ENCODE measurements around the gene NCOA7. TPM values are rescaled to one million over a fixed set of nuclear protein-coding genes. Genes with fewer than 3 reads are reported as not detected.
"Not testable (repeated sequence)": the region's sequence is repeated elsewhere in the genome, so short reads cannot be mapped to it uniquely, and the experiment has no call there.

The NCOA7 gene
- total RNA-seq, 1 donor from 2014 or later, result 74.9 TPM

DNA sequence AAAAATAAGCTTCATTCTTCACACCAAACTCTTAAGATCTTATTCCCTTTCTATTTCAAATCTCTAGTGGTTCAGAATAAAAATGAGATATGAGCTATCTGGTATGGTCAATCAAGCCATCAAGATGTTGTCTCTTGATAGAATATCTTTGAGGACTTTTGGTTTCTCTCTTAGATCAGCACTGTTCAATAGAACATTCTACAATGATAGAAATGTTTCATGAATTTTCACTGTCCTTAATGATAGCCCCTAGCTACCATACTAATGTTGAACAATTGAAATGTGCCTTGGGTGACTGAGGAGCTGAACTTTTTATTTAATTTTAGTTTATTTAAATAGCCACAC, 141.7 kb downstream of the NCOA7 start:
- TF ChIP-seq, protein P1, sequence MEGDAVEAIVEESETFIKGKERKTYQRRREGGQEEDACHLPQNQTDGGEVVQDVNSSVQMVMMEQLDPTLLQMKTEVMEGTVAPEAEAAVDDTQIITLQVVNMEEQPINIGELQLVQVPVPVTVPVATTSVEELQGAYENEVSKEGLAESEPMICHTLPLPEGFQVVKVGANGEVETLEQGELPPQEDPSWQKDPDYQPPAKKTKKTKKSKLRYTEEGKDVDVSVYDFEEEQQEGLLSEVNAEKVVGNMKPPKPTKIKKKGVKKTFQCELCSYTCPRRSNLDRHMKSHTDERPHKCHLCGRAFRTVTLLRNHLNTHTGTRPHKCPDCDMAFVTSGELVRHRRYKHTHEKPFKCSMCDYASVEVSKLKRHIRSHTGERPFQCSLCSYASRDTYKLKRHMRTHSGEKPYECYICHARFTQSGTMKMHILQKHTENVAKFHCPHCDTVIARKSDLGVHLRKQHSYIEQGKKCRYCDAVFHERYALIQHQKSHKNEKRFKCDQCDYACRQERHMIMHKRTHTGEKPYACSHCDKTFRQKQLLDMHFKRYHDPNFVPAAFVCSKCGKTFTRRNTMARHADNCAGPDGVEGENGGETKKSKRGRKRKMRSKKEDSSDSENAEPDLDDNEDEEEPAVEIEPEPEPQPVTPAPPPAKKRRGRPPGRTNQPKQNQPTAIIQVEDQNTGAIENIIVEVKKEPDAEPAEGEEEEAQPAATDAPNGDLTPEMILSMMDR (IDR thresholded peaks at IDR 0.05), result no peak
- H3K9me3 Mint-ChIP-seq (ENCODE audit: low read depth), result peaks cover 5% of the 10 kb centered on the region
- H3K27me3 Mint-ChIP-seq (ENCODE audit: low read depth), result no peaks in the 10 kb centered on the region
- no peak overlapping the region for H3K4me3 Mint-ChIP-seq (ENCODE audit: unreplicated experiment)
- no peak overlapping the region for H3K27ac Mint-ChIP-seq (ENCODE audit: unreplicated experiment)
- DNase-seq (ENCODE audit: low spot score), result no peak
- H3K4me1 Mint-ChIP-seq (ENCODE audit: low read depth), result peaks cover 15% of the 10 kb centered on the region
- H3K36me3 Mint-ChIP-seq (ENCODE audit: low read depth), result peaks cover 23% of the 10 kb centered on the region

DNA sequence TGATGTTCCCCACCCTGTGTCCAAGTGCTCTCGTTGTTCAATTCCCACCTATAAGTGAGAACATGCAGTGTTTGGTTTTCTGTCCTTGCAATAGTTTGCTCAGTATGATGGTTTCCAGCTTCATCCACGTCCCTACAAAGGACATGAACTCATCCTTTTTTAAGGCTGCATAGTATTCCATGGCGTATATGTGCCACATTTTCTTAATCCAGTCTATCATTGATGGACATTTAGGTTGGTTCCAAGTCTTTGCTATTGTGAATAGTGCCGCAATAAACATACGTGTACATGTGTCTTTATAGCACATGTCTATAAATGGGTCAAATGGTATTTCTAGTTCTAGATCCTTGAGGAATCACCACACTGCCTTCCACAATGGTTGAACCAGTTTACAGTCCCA, 144.8 kb downstream of the NCOA7 start:
- not testable (repeated sequence) for H3K4me3 Mint-ChIP-seq (ENCODE audit: unreplicated experiment); H3K9me3 Mint-ChIP-seq (ENCODE audit: low read depth); DNase-seq (ENCODE audit: low spot score); H3K27ac Mint-ChIP-seq (ENCODE audit: unreplicated experiment); H3K27me3 Mint-ChIP-seq (ENCODE audit: low read depth)
- Mint-ChIP-seq H3K36me3 (ENCODE audit: low read depth) (peaks cover 12% of the 10 kb centered on the region), H3K4me1 (ENCODE audit: low read depth) (peaks cover 30% of the 10 kb centered on the region)

DNA sequence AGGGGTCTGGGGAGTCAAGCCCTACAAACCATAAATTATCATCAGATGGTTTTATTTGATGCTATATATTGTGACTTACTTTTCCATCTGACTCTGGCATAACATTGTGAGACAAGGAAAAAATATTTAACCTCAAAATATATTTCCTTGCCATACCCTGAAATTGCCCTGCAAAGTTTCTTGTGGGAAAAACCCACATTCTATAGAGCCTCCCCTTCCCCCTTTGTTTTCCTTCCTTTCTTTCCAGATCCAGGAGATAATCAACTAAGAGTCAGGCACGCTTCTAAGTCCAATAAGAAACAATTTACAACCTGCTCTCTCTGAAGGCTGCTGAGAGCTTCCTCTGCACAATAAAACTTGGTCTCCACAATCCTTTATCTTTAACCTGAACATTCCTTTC, 148.3 kb downstream of the NCOA7 start:
- peaks cover 50% of the 10 kb centered on the region for H3K4me1 Mint-ChIP-seq (ENCODE audit: low read depth)
- TF ChIP-seq, protein P1 (IDR thresholded peaks at IDR 0.05), result no peak
- H3K27me3 Mint-ChIP-seq (ENCODE audit: low read depth), result no peaks in the 10 kb centered on the region
- no peak overlapping the region for H3K4me3 Mint-ChIP-seq (ENCODE audit: unreplicated experiment)
- H3K36me3 Mint-ChIP-seq (ENCODE audit: low read depth), result no peaks in the 10 kb centered on the region
- no peak for DNase-seq (ENCODE audit: low spot score)
- H3K9me3 Mint-ChIP-seq (ENCODE audit: low read depth), result peaks cover 5% of the 10 kb centered on the region
- H3K27ac Mint-ChIP-seq (ENCODE audit: unreplicated experiment), result peak overlapping the region; percentile 46

DNA sequence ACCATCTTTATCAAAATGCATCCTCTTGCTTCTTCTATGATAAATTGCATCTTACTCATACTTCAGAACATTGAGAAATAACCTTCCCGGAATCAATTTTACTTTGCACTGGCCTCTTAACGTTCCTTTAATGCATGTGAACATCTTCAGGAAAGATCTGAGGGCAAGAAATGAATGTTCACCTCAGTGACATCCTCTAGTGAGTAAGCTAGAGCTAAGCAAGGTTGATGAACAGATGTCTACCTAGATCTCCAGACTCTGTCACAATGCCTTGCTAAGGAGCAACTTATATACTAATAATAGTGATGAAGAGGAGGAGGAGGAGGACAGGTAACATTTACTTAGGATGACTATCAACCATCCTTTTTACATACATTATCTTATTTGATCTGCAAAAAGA, 149.0 kb downstream of the NCOA7 start:
- H3K4me1 Mint-ChIP-seq (ENCODE audit: low read depth), result peaks cover 58% of the 10 kb centered on the region
- H3K9me3 Mint-ChIP-seq (ENCODE audit: low read depth), result peaks cover 5% of the 10 kb centered on the region
- no peak for DNase-seq (ENCODE audit: low spot score)
- peak overlapping the region; percentile 34 for H3K27ac Mint-ChIP-seq (ENCODE audit: unreplicated experiment)
- no peaks in the 10 kb centered on the region for H3K27me3 Mint-ChIP-seq (ENCODE audit: low read depth)
- TF ChIP-seq, protein P1 (IDR thresholded peaks at IDR 0.05), result no peak
- no peaks in the 10 kb centered on the region for H3K36me3 Mint-ChIP-seq (ENCODE audit: low read depth)
- H3K4me3 Mint-ChIP-seq (ENCODE audit: unreplicated experiment), result no peak overlapping the region

DNA sequence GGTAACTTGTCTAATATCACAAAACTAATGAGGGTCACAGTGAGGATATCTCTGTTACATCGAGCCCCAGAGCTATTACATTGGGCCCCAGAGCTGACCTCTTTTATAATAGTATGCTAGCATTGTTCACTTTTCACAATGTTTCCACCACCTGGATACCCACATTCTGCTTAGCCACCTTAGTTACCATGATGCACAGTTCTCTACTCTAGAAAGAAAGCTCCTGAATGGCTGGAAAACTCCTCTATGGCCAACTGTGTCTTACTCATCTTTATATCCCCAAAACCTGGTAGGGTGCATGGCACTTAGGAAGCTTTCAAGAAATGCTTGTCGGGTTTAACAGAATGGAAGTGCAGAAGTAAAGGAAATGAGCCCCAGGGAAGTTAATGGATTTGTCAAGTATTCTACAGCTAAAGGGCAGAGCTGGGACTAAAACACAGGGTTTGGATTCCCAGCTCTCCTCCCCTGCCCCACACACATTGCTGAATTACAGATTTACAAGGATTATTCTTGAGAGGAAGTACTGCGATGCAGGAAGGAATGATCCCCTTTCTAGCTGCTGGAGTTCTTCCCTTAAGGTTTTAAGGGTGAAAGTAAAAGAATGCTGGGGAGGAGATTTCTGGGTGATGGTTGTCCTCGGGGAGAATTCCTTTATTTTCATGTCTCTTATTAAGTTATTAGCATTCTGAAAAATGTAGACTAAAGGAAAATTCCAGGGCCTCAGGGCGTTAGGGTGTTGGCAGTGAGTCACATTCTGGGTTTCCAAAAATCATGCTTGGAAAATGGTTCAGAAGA, 149.7 kb downstream of the NCOA7 start:
- no peaks in the 10 kb centered on the region for H3K36me3 Mint-ChIP-seq (ENCODE audit: low read depth)
- peaks cover 64% of the 10 kb centered on the region for H3K4me1 Mint-ChIP-seq (ENCODE audit: low read depth)
- H3K27ac Mint-ChIP-seq (ENCODE audit: unreplicated experiment), result peak overlapping the region; percentile 84
- no peak for DNase-seq (ENCODE audit: low spot score)
- TF ChIP-seq, protein P1 (IDR thresholded peaks at IDR 0.05), result no peak
- H3K4me3 Mint-ChIP-seq (ENCODE audit: unreplicated experiment), result no peak overlapping the region
- no peaks in the 10 kb centered on the region for H3K27me3 Mint-ChIP-seq (ENCODE audit: low read depth)
- H3K9me3 Mint-ChIP-seq (ENCODE audit: low read depth), result peaks cover 3% of the 10 kb centered on the region
